ENCODE results near the gene RNLS. TPM values are rescaled to one million over a fixed set of nuclear protein-coding genes. Genes with fewer than 3 reads are reported as not detected.

RNLS gene
- total RNA-seq, 1 experiment from 2014 or later = 9.7 TPM

DNA sequence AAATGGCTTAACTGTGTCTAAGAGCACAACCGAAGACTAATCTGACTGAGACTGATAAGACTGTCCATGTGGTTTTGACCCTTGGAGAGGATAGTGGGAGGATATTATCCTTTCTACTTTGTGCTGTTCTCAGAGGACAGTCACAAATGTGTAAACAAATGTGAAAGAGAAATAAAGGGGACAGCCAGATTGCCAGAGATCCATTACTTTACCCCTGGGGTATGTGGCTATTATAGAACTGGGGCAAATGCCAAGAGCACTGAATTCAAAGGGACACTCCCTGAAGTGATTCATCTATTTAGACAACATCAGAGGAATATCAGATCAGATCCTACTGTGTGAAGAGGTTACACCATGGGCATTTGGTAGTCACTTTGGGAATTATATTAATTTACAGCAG is 154.7 kb downstream of the RNLS start:
- no peak for DNase-seq
- H3K36me3 ChIP-seq (replicated peaks; ENCODE audit: control insufficient read depth, insufficient read depth, low read length) = no peaks in the 10 kb centered on the region
- H3K27me3 ChIP-seq (ENCODE audit: control insufficient read depth, insufficient read depth, low read length) = no peaks in the 10 kb centered on the region
- no peak overlapping the region for H3K4me3 ChIP-seq (ENCODE audit: insufficient read depth, low read depth, low read length)

- no peaks in the 10 kb centered on the region for H3K27me3 ChIP-seq (ENCODE audit: control insufficient read depth, insufficient read depth, low read length)
- DNase-seq = no peak
- H3K4me3 ChIP-seq (ENCODE audit: insufficient read depth, low read depth, low read length) = no peak overlapping the region
- H3K36me3 ChIP-seq (replicated peaks; ENCODE audit: control insufficient read depth, insufficient read depth, low read length) = no peaks in the 10 kb centered on the region
These were observed 156.1 kb downstream of the RNLS start for GRCh38 chr10:88427024-88427423.

- H3K27me3 ChIP-seq (ENCODE audit: control insufficient read depth, insufficient read depth, low read length) = no peaks in the 10 kb centered on the region
- no peak for DNase-seq
- no peak overlapping the region for H3K4me3 ChIP-seq (ENCODE audit: insufficient read depth, low read depth, low read length)
- H3K36me3 ChIP-seq (replicated peaks; ENCODE audit: control insufficient read depth, insufficient read depth, low read length) = no peaks in the 10 kb centered on the region
These were observed 158.2 kb downstream of the RNLS start for GRCh38 chr10:88424881-88425280.

DNA sequence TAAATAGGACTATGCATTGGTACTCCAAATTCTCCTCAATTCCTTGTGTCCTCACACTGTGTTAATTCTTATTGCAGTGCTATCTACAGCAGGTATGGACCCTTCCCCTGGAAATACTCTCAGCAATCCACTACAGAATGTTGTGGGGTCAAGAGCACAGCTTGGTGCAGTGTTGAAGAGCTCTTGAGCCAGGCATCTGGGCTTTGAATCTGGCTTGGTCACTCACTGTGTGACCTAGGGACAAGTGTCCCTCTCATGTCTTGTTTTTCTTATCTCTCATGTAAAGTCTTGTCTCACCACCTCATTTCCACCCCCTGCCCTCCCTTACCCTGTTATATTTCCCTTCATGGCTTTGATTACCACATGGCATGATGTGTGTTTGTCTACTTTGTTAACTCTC is 159.4 kb downstream of the RNLS start:
- Histone ChIP-seq H3K27me3 (ENCODE audit: control insufficient read depth, insufficient read depth, low read length) (no peaks in the 10 kb centered on the region), H3K36me3 (replicated peaks; ENCODE audit: control insufficient read depth, insufficient read depth, low read length) (no peaks in the 10 kb centered on the region), H3K4me3 (ENCODE audit: insufficient read depth, low read depth, low read length) (no peak overlapping the region)
- DNase-seq = no peak

DNA sequence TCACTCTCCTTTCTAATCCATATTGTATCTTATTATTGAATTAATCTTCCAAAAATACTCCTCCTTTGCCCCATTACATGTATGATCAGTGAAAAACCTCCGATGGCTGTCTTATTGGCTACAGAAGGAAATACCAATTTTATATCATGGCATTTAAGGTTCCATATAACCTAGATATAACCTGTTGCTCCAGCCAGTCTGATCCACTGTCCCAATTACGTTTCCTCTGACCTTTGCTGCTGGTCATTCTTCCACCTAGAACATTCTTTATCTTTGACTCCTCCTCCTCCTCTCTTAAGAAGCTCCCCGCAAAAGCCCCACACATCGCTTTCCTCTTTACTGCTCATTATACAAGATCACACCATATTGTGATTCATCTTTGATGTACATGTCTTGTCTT is 161.5 kb downstream of the RNLS start:
- DNase-seq = no peak

GRCh38 chr10:88418871-88419270 is 164.2 kb downstream of the RNLS start:
- DNase-seq = no peak
- Histone ChIP-seq H3K36me3 (replicated peaks; ENCODE audit: control insufficient read depth, insufficient read depth, low read length) (no peaks in the 10 kb centered on the region), H3K27me3 (ENCODE audit: control insufficient read depth, insufficient read depth, low read length) (no peaks in the 10 kb centered on the region)

More for the DNA sequence above, 161.5 kb downstream of the RNLS start:
- no peaks in the 10 kb centered on the region for H3K36me3 ChIP-seq (replicated peaks; ENCODE audit: control insufficient read depth, insufficient read depth, low read length)
- H3K4me3 ChIP-seq (ENCODE audit: insufficient read depth, low read depth, low read length) = no peak overlapping the region
- no peaks in the 10 kb centered on the region for H3K27me3 ChIP-seq (ENCODE audit: control insufficient read depth, insufficient read depth, low read length)

GRCh38 chr10:88417387-88418030 is 165.6 kb downstream of the RNLS start:
- Histone ChIP-seq H3K36me3 (replicated peaks; ENCODE audit: control insufficient read depth, insufficient read depth, low read length) (no peaks in the 10 kb centered on the region), H3K27me3 (ENCODE audit: control insufficient read depth, insufficient read depth, low read length) (no peaks in the 10 kb centered on the region), H3K4me3 (ENCODE audit: insufficient read depth, low read depth, low read length) (no peak overlapping the region)
- no peak for DNase-seq

More at GRCh38 chr10:88418871-88419270, 164.2 kb downstream of the RNLS start:
- H3K4me3 ChIP-seq (ENCODE audit: insufficient read depth, low read depth, low read length) = no peak overlapping the region

DNA sequence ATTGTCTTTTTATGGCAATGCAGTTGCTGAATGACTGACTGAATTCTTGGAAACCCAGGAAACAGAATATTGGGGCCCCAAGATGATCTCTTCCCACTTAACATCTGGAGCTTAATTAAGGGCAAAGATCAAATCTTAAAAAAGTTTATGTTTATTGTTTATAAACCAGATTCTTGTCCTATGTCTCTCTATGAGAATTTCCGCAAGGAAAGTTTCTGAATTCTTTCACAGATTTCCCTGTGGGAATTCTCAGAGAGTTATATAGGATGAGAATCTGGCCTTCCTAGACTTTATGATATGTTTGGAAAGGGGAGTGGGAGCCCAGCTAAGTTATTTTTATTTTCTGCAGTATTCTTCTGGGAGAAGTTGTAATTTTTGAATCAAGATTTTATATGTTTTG is 166.3 kb downstream of the RNLS start:
- no peak for DNase-seq
- Histone ChIP-seq H3K36me3 (replicated peaks; ENCODE audit: control insufficient read depth, insufficient read depth, low read length) (no peaks in the 10 kb centered on the region), H3K27me3 (ENCODE audit: control insufficient read depth, insufficient read depth, low read length) (no peaks in the 10 kb centered on the region), H3K4me3 (ENCODE audit: insufficient read depth, low read depth, low read length) (no peak overlapping the region)

DNA sequence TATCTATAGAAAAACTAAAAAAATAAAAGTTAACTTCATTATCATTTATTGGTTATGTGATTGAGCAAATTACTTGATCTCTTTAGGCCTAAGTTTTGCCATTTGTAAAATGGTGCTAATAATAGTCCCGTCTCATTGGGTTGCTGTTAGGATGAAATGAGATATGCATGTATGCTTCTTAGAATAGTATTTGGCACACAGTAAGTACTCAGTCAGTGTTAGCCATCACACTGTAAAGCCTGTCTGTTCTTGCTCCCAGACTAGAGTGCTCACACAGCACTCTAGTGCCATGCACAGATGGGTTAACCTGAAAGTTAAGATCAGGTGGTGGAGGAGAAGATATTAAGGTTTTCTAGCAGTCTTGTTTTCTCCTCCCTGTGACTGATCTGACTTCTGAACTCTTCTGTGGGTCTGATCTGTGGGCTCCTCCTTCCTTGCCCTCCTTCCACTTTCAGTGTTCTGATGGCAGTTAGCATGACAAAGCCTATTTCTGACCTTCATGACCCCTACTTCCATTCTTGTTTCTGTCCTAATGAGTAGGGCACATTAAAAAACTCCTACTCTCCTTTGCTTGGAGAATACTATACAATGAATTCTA is 167.5 kb downstream of the RNLS start:
- Histone ChIP-seq H3K27me3 (ENCODE audit: control insufficient read depth, insufficient read depth, low read length) (no peaks in the 10 kb centered on the region), H3K4me3 (ENCODE audit: insufficient read depth, low read depth, low read length) (no peak overlapping the region), H3K36me3 (replicated peaks; ENCODE audit: control insufficient read depth, insufficient read depth, low read length) (no peaks in the 10 kb centered on the region)
- peak; percentile 6 for DNase-seq

DNA sequence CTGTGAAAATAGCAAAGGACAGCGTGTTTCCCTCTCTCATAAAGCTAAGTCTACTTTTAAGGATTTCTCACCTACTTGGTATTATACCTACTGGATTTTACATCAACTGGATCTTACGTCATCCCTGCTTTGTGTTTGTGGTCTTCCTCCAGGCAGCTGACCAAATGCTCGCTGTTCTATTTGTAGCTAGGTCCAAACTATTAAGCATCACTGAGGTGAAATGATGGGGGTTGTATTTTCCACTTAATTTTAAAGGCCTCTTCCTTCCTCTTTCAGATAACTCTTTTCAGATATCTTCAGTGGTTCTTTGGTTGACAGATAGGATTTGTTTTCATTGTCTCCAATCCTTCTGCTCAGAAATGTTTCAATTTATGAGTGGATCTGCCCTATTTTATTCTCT is 169.7 kb downstream of the RNLS start:
- no peak for DNase-seq
- no peaks in the 10 kb centered on the region for H3K36me3 ChIP-seq (replicated peaks; ENCODE audit: control insufficient read depth, insufficient read depth, low read length)
- no peaks in the 10 kb centered on the region for H3K27me3 ChIP-seq (ENCODE audit: control insufficient read depth, insufficient read depth, low read length)
- no peak overlapping the region for H3K4me3 ChIP-seq (ENCODE audit: insufficient read depth, low read depth, low read length)

DNA sequence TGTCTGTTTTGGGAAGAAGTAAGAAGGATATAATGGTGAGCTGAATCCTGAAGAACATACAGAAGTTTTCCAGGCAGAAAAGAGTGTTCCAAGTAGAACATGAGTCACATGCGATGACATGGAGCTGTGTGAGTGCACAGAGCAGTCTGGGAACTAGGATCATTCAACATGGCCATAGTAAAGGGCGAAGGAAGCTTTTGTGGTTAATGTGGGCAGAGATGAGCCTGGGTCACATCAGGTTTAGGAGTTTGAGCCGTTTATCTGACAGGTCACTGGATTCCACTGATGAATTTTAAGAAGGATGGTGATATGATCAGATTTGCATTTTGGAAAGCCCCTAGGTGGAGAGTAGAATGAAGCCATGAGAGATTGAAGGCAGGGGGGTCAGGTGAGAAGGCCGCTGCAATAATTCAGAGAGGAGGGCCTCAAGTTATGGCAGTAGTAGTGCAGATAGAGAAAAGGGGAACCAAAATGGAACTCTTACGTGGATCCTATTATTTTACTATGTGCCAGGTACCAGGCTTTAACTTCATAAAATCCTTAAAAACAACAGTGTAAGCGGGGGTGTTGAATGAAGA is 171.3 kb downstream of the RNLS start:
- no peak for DNase-seq
- no peaks in the 10 kb centered on the region for H3K36me3 ChIP-seq (replicated peaks; ENCODE audit: control insufficient read depth, insufficient read depth, low read length)

DNA sequence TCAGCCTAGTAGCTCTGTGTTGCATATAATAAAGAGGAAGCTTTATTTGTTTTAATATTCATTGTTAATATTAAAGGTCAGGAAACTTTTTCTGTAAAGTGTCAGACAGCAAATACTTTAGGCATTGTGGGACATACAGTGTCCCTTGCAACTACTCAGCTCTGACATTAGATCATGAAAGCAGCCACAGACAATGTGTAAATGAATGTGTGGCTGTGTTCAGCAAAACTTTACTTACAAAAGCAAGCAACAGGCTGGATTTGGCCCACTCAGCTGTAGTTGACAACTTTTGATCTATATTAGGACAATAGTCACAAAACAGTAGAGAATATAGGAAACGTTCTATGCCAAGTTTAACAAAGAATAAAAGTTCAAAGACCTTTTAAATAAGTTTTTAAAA is 173.3 kb downstream of the RNLS start:
- Histone ChIP-seq H3K36me3 (replicated peaks; ENCODE audit: control insufficient read depth, insufficient read depth, low read length) (no peaks in the 10 kb centered on the region), H3K27me3 (ENCODE audit: control insufficient read depth, insufficient read depth, low read length) (no peaks in the 10 kb centered on the region), H3K4me3 (ENCODE audit: insufficient read depth, low read depth, low read length) (no peak overlapping the region)
- no peak for DNase-seq

More for the DNA sequence above, 171.3 kb downstream of the RNLS start:
- no peaks in the 10 kb centered on the region for H3K27me3 ChIP-seq (ENCODE audit: control insufficient read depth, insufficient read depth, low read length)
- H3K4me3 ChIP-seq (ENCODE audit: insufficient read depth, low read depth, low read length) = no peak overlapping the region

DNA sequence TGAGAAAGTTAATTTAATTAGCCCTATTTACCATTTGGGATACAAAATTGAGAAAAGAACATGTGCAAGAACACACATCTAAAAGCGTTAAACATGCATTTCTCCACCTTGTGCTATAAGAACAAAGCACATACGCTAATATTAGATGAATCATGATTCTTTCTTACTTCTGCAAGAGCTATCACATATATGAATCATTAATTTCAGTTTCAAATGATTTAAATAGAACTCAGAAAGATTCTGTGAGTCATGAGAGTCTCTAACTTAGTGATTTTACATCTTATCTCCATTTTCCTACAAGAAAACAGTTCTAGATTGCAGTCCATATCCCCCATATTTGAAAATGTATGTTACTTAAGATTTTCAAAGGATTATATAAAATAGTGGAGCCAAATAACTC is 173.9 kb downstream of the RNLS start:
- no peak for DNase-seq
- no peak overlapping the region for H3K4me3 ChIP-seq (ENCODE audit: insufficient read depth, low read depth, low read length)
- H3K27me3 ChIP-seq (ENCODE audit: control insufficient read depth, insufficient read depth, low read length) = no peaks in the 10 kb centered on the region
- no peaks in the 10 kb centered on the region for H3K36me3 ChIP-seq (replicated peaks; ENCODE audit: control insufficient read depth, insufficient read depth, low read length)

GRCh38 chr10:88408096-88408495 is 175.0 kb downstream of the RNLS start:
- no peak for DNase-seq
- H3K27me3 ChIP-seq (ENCODE audit: control insufficient read depth, insufficient read depth, low read length) = no peaks in the 10 kb centered on the region
- H3K36me3 ChIP-seq (replicated peaks; ENCODE audit: control insufficient read depth, insufficient read depth, low read length) = no peaks in the 10 kb centered on the region
- H3K4me3 ChIP-seq (ENCODE audit: insufficient read depth, low read depth, low read length) = no peak overlapping the region

DNA sequence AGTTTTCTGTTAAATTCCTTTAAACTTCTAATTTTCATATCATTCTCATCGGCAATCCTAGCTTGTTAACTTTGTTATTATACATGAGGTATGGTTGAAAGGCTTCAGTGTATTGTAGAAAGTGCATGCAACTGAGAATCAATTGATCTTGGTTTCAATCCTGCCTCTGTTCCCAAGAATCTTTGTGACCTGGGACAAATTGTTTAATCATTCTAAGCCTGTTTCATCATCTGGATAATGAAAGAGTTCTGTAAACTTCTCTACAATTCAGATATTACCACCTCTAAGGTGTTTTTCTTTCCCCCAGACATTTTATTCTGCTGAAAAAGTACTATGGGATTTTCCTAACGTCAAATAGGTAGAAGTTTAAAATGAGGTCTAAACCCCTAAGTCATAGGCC is 179.0 kb downstream of the RNLS start:
- Histone ChIP-seq H3K4me3 (ENCODE audit: insufficient read depth, low read depth, low read length) (no peak overlapping the region), H3K27me3 (ENCODE audit: control insufficient read depth, insufficient read depth, low read length) (no peaks in the 10 kb centered on the region), H3K36me3 (replicated peaks; ENCODE audit: control insufficient read depth, insufficient read depth, low read length) (no peaks in the 10 kb centered on the region)
- no peak for DNase-seq

Data from H7 (cell line).